HG03135 (cell line): ENCODE measurements around the gene NFILZ.

ENCODE experiments used
- ATAC-seq: cut with Tn5 transposase; IDR thresholded peaks from one replicate; pipeline ENCODE4 v1.9.1; 2021; ENCODE audit warnings: mild to moderate bottlenecking, moderate library complexity; ENCODE audit not compliant: unreplicated experiment

NFILZ gene

DNA sequence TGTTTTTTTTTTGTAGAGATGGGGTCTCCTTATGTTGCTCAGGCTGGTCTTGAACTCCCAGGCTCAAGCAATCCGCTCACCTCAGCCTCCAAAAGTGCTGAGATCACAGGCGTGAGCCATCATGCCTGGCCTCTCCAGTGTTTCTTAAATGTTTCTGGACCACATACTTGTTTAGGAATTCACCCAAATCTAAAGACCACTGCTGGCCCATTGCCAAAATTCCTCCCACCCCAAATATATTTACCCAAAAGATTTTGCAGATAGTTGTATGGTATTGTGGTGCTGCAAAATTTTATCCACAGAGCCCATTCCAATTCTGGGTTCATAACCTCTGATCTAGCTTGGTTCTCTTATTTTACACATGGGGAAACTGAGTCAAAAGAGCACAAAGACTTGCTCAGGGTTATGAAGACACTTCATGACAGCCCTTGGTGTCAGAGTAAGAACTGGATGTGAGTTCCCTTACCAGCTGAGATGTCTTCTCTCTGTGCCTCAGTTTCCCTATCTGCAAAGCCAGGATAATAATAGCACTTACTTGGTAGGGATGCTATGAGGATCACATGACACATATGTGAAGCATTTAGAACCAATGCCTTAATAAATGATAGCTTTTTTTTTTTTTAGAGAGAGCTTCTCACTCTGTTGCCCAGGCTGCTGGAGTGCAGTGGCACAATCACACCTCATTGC lies 10.9 kb downstream of the NFILZ start:
- ATAC-seq: no peak

DNA sequence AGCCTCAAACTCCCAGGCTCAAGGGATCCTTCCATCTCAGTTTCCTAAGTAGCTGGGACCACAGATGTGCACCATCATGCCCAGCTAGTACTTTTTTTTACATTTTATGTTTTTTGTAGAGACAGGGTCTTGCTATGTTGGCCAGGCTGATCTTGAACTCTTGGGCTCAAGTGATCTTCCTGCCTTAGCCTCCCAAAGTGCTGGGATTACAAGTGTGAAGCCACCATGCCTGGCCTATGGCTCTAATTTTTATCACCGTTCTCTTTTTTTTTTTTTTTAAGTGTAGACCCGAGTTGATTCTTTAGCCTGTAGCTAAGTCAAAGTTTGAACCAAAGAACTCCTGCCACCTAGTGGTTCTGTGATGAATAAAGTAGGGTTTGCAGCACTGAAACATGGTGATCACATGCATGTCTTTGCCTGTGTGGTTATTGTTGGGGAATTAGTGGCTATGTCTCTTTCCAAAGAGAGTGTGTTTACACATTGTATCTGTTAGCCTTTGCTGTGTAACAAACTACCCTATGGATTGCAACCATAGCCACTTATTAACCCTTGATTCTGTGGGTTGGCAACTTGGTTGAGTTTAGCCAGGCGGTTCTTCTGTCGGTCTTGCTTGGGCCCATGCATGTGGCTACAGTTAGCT lies 11.6 kb downstream of the NFILZ start:
- no peak for ATAC-seq

DNA sequence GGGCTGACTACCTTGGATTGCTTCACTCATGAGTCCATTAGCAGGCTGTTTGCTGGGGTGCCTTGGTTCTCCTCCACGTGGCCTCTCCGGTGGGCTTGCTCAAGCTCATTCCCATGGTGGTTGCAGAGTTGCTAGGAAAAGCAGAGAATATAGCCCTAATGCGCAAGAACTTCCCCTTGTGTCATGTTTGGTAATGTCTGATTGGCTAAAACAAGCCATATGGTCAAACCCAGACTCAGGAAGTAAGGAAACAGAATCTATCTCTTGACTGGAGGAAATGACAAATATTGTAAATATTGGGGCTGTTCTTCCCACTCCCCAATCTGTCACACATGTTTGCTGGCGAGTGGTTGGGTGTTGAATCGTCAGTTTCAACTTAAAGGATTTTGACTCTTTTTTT lies 12.1 kb downstream of the NFILZ start:
- no peak for ATAC-seq

DNA sequence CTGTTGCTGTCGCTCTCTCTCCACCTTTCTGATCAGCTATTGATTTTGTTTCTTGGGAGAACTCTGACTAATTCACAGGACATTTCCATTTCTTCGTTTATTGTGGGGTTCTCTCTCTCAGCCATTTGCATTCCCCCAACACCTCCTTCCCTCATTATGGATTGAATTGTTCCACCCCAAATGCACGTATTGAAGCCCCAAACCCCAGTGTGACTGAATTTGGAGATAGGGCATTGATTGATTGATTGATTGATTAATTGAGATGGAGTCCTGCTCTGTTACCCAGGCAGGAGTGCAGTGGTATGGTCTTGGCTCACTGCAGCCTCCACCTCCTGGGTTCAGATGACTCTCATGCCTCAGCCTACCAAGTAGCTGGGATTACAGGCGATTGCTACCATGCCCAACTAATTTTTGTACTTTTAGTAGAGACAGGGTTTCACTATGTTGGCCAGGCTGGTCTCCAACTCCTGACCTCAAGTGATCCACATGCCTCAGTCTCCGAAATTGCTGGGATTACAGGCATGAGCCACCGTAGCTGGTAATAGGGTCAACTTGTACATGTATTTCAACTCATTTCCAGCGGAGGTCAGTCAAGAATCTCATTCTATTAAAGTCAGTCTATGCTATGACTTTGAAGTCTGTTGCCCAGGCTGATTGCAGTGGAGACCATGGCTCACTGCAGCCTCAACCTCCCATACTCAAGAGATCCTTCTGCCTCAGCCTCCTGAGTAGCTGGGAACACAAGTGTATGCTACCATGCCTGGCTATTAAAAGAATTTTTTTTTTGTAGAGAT lies 13.6 kb downstream of the NFILZ start:
- no peak for ATAC-seq

DNA sequence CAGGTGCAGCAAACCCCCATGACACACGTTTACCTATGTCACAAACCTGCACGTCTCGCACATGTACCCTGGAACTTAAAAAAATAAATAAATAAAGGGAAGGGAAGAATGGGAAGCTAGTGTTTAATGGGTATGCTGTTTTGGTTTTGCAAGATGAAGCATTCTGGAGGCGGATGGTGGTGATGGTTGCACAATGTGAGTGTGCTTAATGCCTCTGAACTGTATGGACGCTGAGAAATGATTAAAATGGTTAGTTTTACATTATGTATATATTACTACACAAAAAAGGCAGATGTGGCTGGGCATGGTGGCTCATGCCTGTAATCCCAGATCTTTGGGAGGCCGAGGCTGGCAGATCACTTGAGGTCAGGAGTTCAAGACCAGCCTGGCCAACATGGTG lies 17.8 kb downstream of the NFILZ start:
- no peak for ATAC-seq

DNA sequence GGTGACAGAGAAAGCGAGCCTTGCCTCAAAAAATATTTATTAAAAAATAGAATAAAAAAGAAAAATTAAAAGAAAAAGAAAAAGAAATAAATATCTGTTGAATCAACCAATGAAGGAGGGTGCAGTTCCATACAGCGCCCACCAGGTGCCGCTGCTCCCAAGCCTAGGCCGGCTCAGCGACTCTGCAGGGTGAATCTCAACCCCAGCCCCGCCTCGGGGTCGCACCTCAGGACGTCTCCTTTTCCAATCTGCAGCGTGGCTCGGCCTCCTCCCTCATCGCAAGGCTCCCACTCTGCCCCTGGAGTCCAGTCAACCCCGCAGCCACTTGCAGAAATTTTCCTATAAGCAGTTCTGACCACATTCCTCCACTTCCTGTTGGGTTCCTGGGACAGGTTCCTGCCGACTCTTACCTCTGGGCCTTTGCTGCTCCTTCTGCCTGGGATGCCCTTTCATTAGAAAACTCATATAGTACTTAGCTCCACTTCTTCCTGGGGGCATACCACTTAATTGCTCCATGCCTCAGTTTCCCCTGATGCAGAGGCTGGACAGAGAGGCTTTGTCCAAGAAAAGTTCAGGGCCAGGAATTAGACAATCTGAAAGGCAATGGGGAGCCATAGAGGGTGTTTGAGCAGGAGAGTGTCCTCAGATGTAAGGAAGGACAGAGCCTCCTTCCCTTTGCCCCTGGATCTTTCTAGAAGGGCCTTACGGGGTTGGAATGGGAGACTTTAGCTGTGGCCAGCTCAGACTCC lies 24.3 kb downstream of the NFILZ start:
- no peak for ATAC-seq

DNA sequence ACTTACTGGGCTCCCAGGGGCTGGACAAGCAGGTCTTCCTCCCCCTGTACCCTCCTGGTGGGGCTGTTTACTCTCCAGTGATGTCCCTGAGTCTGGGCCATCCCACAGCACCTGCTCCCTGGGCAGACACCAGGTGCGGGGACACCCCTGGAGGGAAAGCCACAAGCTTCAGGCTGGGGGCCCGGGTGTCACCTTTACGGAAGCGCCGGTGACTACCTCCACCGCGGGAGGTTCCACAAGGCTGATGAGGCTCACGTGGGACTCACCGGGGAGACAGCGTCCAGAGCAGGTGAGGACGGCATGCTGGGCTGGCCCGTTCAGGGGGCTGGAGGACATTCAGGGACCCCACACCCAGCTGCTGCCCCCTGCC lies 24.9 kb downstream of the NFILZ start:
- ATAC-seq: no peak

DNA sequence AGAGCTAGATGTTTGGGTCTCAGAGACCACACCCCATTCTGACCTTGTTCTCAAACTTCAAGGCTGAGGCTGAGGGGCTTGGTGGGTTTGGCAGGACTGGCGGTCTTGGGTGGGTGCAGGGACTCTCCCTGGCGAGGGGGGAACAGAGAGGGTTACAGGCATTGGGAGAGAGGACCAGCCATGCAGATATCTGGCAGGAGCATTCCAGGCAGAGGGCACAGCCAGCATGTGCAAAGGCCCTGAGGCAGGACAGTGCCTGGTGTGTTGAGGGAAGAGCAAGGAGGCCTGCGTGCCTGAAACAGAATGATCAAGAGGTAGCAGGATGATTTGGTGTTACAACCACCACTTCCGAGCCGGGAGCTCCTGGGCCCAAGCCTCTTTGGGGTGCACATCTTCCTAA lies 27.4 kb downstream of the NFILZ start:
- ATAC-seq: no peak

DNA sequence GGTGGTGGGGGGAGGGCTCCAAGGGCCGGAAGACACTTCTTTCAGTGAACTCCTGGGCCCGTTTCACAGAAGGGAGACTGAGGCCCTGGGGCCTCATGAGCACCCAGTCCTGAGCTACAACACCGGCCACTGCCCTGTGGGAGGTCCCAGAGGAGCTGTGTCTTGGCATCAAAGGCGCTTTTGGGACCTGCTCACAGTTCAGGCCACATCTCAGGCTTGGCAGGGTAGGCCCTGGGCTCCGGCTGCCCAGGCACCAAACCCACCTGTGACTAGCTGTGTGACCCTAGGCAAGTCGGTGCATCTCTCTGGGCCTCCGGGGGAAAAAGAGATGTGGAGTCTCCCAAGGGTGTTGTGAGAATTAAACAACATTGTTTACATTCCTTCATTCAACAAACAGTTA lies 29.5 kb downstream of the NFILZ start:
- ATAC-seq: no peak

DNA sequence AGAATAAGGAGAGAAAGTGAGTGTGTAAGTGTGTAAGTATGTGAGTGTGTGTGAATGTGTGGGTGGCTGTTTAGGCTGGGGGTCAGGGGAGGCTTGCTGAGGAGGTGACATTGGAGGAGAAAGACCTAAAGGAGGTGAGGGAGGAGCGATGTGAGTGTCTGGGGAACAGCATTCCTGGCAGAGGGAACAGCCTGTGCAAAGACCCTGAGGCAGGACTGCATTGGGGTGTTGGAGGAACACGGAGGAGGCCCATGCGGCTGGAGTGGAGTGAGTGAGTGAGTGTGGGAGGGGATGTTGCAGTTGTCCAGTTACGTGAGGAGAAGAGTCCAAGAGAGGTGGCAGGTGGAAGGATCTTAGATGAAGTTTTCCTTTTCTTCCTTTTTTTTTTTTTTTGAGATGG lies 31.8 kb downstream of the NFILZ start:
- no peak for ATAC-seq

DNA sequence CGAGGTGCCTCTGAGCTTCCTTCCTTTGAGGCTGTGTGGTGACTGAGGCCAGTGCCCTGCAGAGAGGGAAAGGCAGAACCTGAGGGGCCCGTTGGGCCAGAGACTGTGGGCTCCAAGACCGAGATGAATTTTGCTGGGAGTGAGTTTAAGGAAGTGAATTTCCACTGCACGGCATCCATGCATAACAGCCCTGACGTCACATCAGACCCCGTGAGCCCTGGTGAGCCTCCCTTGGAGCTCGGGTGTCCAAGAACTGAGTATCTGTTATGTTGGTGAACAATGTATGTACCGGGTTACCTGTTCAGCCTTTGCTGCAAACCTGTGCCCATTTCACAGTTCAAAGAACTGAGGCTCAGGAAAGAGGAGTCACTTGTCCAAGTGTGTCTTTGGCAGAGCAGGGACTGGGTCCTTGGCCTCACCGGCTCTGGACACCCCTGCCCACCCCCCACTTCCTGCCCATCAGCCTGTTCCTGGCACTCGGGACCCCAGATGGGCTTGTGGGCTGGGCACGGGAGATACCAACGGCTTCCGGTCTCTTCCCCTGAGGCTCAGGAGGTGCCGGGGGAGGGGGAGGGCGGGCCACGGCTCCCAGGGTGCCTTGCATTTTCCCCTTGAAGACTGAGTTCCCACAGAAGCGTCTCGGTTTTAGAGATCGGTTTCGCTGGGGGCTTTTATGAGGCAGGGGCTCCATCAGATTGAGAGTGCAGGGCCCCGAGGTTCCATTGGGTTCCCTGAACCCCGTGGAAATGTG lies 33.7 kb downstream of the NFILZ start:
- ATAC-seq: no peak

DNA sequence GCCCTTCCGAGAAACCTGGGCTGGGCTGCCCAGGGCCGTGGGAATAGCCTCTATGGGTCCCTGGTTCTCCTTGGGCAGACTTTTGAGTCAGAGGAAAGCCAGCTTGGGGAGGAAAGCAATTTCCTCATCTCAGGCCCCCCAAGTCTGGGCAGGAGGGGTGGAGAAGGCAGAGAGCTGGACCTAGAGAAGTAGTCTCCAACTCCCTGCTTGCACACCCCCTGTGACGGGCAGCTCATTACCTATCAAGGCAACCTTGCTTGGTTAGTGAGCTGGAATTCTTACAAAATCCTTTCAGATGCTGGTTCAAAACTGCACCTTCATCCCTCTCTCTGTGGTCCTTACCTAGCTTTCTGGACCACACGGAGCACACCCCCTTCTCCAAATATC lies 34.2 kb downstream of the NFILZ start:
- ATAC-seq: no peak

DNA sequence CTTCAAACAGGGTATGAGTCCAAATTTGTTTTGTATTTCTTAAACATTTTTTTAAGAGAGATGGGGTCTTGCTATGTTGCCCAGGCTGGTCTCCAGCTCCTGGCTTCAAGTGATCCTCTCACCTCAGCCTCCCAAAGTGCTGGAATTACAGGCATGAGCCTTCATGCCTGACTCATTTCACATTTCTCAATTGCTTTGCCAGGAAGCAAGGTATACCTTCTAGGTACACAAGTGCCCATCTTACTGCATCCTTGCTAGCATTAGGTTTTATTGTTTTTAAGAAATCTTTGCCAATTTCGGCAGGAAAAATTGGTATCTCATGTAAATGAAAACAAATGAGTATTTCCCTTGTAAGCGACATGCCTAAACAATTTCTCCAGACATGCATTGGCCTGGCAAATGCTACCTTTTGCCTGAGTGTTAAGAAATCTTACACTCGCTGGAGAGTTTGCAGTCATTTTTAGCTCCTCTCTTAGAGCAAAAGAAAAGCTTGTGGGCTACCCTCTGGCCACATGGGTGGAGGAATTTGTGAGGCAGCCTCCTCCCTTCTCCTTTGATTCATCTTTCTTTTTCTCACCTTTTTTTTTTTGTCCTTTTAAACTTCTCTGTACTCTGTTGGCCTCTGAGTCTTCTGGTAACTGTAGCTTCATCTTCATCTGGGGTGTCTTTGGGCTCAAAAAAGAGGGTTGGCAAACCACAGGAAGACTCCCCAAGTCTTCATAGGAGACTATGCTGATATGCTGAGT lies 35.2 kb downstream of the NFILZ start:
- no peak for ATAC-seq

DNA sequence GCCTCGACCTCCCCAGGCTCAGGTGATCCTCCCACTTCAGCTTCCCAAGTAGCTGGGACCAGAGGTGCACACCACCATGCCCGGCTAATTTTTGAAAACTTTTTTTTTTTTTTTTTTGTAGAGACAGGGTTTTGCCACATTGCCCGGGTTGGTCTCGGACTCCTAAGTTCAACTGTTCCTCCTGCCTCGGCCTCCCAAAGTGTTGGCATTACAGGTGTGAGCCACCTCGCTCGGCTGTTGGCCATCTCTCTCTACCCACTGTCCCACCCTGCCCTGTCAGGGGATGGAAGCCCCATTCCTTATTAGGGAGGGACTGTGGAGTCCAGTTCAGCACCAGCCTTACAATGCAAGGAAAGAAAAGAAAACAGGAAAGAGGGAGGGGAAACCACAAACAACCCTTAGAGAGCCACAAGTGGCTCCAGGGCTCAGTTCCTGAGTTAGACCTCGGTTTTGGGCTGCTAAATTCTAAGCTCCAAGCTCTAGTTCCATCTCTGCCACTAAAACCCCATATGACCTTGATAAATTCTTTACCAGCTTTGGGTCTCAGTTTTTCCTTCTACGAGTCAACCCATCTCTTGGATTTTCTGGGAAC lies 36.5 kb downstream of the NFILZ start:
- no peak for ATAC-seq

DNA sequence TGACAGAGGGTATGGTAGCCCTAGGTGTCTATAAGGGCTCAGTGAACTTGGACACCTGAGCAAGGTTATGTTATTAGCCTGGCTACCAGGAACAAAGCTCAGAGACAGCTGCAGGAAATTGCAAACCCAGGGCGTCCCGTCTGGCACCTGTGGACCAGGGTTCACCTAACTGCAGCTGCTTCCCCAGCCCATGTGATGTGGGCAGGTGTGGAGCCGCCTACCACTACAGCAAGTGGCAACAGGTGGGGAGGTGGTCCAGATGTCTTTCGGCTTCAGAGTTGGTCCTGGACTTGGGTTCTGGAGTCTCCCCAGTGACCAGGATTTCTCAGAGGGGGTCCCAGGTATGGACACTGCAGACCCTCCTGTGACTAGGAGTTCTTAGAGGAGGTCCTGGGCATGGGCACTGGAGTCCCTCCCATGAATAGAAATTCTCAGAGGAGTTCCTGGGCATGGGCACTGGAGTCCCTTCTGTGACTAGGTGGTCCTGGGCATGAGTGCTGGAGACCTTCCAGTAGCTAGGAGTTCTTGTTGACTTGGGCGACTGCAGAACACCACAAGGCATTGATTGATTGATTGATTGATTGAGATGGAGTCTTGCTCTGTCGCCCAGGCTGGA lies 43.0 kb downstream of the NFILZ start:
- no peak for ATAC-seq

DNA sequence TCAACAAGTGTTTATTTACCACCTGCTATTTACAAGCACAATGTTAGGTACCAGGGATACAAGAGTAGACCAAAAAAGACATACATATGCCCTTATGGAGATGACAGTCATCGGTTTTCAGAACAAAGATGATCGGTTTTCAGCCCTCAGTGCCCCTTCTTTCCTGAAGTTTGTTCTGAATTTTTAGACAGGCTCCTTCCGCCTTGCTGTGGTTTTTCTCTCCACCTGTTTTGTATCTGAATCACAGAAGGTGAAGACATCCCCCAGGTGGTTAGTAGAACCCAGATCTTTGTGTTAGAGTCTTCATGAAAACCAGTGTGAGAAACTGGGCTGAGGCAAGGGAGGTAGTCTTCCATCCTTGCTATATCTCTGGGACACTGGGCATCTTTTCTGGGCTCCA lies 44.6 kb downstream of the NFILZ start:
- ATAC-seq: no peak

DNA sequence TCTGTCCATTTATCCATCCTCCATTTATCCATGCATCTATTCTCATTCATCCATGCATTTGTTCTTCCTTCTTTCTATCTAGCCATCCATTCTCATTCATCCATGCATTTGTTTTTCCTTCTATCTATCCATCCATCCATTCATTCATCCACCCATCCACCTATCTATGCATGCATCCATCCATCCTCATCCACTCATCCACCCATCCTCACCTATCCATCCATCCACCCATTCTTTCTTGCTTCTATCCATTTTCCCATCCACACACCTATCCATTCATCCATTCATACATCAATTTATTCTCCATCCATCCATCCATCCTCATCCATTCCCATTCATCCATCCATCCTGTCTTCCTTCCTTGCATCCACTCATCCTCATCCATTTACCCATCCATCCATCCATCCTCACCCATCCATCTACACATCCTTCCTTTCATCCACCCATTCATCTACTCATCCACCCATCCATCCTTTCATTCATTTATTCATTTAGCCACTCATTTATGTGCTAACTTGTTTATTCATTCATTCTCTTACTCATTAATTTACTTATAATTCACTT lies 47.9 kb downstream of the NFILZ start:
- no peak for ATAC-seq
